OCI-LY1 (cell line): ENCODE results near the gene PMEPA1.

Source experiments
- H2AFZ ChIP-seq: fragments of 200-600 bp; sonication (generic), shearing (Covaris generic); 2 replicates; pipeline ENCODE4 v1.6.0; 2014; ENCODE audit warnings: antibody characterized with exemption, mild to moderate bottlenecking, low read length
- H3F3A ChIP-seq: fragments of 200-600 bp; sonication (generic), shearing (Covaris generic); 2 replicates; pipeline ENCODE4 v1.6.0; 2014; ENCODE audit warnings: mild to moderate bottlenecking, antibody characterized with exemption, low read length, moderate library complexity; ENCODE audit not compliant: insufficient read depth
- H3K27ac ChIP-seq: fragments of 200-600 bp; sonication (generic); 2 replicates; pipeline ENCODE4 v1.5.1; 2014; ENCODE audit warnings: low read length, mixed run types, mild to moderate bottlenecking, low read depth; ENCODE audit not compliant: poor library complexity, severe bottlenecking
- H3K27me3 ChIP-seq: fragments of 200-600 bp; sonication (generic); 2 replicates; pipeline ENCODE4 v1.6.0; 2014; ENCODE audit warnings: antibody characterized with exemption, mild to moderate bottlenecking, low read length, moderate library complexity; ENCODE audit not compliant: insufficient read depth
- H3K36me3 ChIP-seq: fragments of 200-600 bp; sonication (generic); 2 replicates; pipeline ENCODE4 v1.6.1; 2014; ENCODE audit warnings: mild to moderate bottlenecking, antibody characterized with exemption, low read length, moderate library complexity, mixed read lengths; ENCODE audit not compliant: insufficient read depth
- H3K4me1 ChIP-seq: fragments of 200-600 bp; sonication (generic); 2 replicates; pipeline ENCODE4 v1.5.1; 2014; ENCODE audit warnings: mild to moderate bottlenecking, low read length, moderate library complexity; ENCODE audit not compliant: insufficient read depth, severe bottlenecking
- H3K4me2 ChIP-seq: fragments of 200-600 bp; sonication (generic), shearing (Covaris generic); 2 replicates; pipeline ENCODE4 v1.6.1; 2014; ENCODE audit warnings: low read length
- H3K4me3 ChIP-seq: fragments of 200-600 bp; sonication (generic); 2 replicates; pipeline ENCODE4 v1.5.1; 2014; ENCODE audit warnings: low read length, low read depth, mild to moderate bottlenecking, mixed read lengths; ENCODE audit not compliant: poor library complexity, severe bottlenecking
- H3K79me2 ChIP-seq: fragments of 200-600 bp; shearing (Covaris generic); 2 replicates; pipeline ENCODE4 v1.6.1; 2016; ENCODE audit warnings: mixed run types, low read length, mixed read lengths; ENCODE audit not compliant: insufficient read depth
- H3K9ac ChIP-seq: fragments of 200-600 bp; sonication (generic), shearing (Covaris generic); 2 replicates; pipeline ENCODE4 v1.6.1; 2014; ENCODE audit warnings: mild to moderate bottlenecking, low read length, mixed read lengths
- H3K9me2 ChIP-seq: fragments of 200-600 bp; sonication (generic), shearing (Covaris generic); 2 replicates; pipeline ENCODE4 v1.6.1; 2014; ENCODE audit warnings: low read depth, mild to moderate bottlenecking, low read length, mixed read lengths
- H3K9me3 ChIP-seq: fragments of 200-600 bp; shearing (Covaris generic); 2 replicates; pipeline ENCODE4 v1.6.1; 2014; ENCODE audit warnings: low read length, mixed read lengths
- H4K20me1 ChIP-seq: fragments of 200-600 bp; sonication (generic), shearing (Covaris generic); 2 replicates; pipeline ENCODE4 v1.6.0; 2016; ENCODE audit warnings: mild to moderate bottlenecking, low read length; ENCODE audit not compliant: insufficient read depth
- EZH2 ChIP-seq: fragments of 200-600 bp; sonication (generic), shearing (Covaris generic); IDR thresholded peaks from 2 replicates; pipeline ENCODE4 v1.8.0; 2017; ENCODE audit warnings: borderline replicate concordance, mixed run types, mild to moderate bottlenecking, antibody characterized with exemption, low read length, moderate library complexity, mixed read lengths
- TF ChIP-seq, protein P1 (sequence below): fragments of 200-600 bp; sonication (generic), shearing (Covaris generic); IDR thresholded peaks from 2 replicates; pipeline ENCODE4 v1.5.1; 2017; ENCODE audit warnings: mild to moderate bottlenecking, antibody characterized with exemption, low read length, moderate library complexity, mixed read lengths

The PMEPA1 gene

DNA sequence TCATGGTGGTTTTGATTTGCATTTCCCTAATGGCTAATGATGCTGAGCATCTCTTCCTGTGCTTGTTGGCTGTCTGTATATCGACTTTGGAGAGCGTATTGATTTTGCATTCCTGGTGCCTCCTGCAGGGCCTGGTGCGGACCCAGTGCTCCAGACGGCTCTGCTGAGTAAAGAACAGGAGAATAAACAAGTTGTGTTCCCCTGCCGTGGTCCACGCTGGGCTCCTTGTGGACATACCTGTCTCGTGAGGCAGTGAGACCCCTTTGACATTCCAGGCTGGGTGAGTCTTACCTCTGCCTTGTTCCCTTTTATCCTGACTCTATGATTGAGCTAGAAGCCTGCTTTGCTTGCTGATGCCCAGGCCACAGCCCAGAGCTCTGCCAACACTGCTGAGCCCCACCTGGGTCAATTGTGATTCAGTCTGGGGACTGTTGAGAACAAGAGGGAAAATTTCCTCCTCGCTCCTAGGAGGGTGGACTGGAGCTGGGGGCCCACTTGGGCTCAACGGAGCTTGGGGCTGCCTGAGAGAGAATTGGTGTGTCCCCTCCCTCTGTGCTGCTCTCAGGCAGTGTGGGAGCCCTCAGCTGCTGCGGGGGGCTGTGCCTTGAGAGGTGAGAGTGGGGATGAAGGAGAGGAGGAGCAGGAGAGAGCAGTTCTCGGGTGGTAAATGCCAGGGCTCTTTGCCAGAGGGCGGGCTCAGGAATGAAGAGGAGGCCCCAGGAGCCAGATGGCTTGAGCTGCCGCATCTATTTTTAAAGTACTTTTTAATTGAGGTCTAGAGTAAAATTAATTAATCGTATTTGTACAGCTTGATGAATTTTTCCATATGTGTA lies 43.7 kb upstream of the PMEPA1 start:
- Histone ChIP-seq H3K4me1 (no peaks in the 10 kb centered on the region), H3F3A (no peaks in the 10 kb centered on the region), H3K79me2 (no peaks in the 10 kb centered on the region), H4K20me1 (no peaks in the 10 kb centered on the region), H3K9me3 (no peaks in the 10 kb centered on the region), H3K9ac (no peak overlapping the region), H3K27ac (no peak overlapping the region), H3K36me3 (no peaks in the 10 kb centered on the region), H3K9me2 (no peaks in the 10 kb centered on the region), H3K27me3 (peaks cover 11% of the 10 kb centered on the region), H3K4me2 (no peak overlapping the region), H3K4me3 (no peak overlapping the region), H2AFZ (no peak overlapping the region)
- TF ChIP-seq, protein P1, sequence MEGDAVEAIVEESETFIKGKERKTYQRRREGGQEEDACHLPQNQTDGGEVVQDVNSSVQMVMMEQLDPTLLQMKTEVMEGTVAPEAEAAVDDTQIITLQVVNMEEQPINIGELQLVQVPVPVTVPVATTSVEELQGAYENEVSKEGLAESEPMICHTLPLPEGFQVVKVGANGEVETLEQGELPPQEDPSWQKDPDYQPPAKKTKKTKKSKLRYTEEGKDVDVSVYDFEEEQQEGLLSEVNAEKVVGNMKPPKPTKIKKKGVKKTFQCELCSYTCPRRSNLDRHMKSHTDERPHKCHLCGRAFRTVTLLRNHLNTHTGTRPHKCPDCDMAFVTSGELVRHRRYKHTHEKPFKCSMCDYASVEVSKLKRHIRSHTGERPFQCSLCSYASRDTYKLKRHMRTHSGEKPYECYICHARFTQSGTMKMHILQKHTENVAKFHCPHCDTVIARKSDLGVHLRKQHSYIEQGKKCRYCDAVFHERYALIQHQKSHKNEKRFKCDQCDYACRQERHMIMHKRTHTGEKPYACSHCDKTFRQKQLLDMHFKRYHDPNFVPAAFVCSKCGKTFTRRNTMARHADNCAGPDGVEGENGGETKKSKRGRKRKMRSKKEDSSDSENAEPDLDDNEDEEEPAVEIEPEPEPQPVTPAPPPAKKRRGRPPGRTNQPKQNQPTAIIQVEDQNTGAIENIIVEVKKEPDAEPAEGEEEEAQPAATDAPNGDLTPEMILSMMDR: no peak
- no peak for TF ChIP-seq EZH2

DNA sequence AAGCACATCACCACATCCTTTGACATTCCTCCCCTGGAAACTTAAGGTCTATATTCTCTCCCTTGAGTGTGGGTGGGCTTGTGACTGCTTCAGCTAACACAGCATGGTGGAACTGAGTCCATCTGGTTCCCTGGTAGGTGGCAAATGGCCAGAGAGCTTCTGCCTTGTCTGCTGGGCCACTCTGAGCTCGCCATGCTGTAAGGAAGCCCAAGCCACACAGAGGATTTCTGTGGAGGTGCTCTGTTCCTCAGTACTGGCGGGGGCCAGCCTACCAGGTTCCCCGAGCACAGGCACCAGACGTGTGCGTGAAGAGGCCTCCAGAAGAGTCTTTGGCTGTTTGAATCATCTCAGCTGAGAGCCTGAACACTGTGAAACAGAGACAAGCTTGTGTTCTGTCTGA lies 41.6 kb upstream of the PMEPA1 start:
- Histone ChIP-seq H2AFZ (no peak overlapping the region), H3K9me3 (no peaks in the 10 kb centered on the region), H3K27ac (no peak overlapping the region), H3K79me2 (no peaks in the 10 kb centered on the region), H3K4me1 (no peaks in the 10 kb centered on the region), H3K9me2 (no peaks in the 10 kb centered on the region), H3K27me3 (peaks cover 8% of the 10 kb centered on the region), H3F3A (no peaks in the 10 kb centered on the region), H3K36me3 (no peaks in the 10 kb centered on the region), H3K4me2 (no peak overlapping the region), H4K20me1 (no peaks in the 10 kb centered on the region), H3K9ac (no peak overlapping the region), H3K4me3 (no peak overlapping the region)
- no peak for TF ChIP-seq EZH2
- TF ChIP-seq, protein P1: no peak

DNA sequence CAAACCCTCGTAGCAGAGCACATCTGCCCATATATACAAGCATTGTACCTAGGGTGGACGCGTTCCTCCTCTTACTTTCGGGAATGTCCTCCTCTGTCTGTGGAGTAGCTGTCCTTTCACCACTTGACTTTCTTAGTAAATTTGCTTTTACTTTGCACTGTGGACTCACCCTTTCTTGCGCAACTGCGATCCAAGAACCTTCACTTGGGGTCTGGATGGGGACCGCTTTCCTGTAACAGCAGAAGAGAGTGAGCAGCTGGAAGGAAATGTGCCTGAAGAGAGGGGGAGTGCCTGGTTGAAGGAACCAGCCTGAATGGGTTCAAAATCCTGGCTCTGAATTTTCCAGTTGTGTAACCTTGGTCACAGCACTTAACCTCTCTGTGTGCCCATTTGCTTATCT lies 40.1 kb upstream of the PMEPA1 start:
- Histone ChIP-seq H2AFZ (no peak overlapping the region), H3K36me3 (no peaks in the 10 kb centered on the region), H3K4me2 (no peak overlapping the region), H3K27me3 (peaks cover 6% of the 10 kb centered on the region), H3K4me1 (no peaks in the 10 kb centered on the region), H3K9me3 (no peaks in the 10 kb centered on the region), H3K79me2 (no peaks in the 10 kb centered on the region), H3F3A (no peaks in the 10 kb centered on the region), H4K20me1 (no peaks in the 10 kb centered on the region), H3K9me2 (no peaks in the 10 kb centered on the region), H3K27ac (no peak overlapping the region), H3K9ac (no peak overlapping the region), H3K4me3 (no peak overlapping the region)
- TF ChIP-seq, protein P1: no peak
- TF ChIP-seq EZH2: no peak
